Ramos (cell line): Measurements from ENCODE around the gene TTC28.

ENCODE experiments used
- in situ Hi-C: fragments of 300-500 bp; cut with MboI; formaldehyde crosslinking; loops from one replicate; pipeline ENCODE4 v1.14.3; 2022; ENCODE audit warnings: low sequenced_read_pairs; ENCODE audit not compliant: unreplicated experiment

Gene TTC28

DNA sequence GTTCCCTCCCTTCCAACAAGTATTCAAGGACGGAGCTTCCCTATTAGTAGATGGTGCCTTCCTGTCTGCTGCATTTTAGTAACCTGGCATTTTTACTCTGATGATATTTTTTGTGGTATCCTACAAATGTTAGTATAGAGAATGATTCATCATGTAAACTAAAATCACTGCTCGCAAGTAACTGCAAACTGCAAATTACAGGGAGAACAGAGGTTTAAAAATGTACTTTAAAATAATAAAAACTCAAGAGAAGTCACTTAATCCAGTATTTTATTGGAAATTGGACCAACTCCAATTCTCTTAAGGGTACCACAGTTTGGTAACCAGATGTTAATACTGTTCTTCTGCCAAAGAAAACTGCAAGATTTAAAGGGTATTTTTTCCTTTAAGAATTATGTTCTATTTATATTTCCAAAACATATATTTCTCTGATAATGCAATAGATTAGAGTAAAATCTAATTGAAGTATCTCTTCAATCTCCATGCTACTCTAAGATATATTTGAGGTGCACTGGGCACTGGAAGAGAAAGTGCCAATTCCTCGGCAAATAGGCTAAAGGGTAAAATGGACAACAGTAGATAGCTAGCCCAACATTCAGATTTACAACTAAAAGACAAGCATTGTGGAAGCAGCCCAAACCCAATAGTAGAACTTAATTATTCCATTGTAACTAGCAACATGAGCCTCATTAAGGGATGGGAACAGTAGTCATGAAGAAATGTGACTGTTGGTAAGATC lies 298.0 kb downstream of the TTC28 start:
- in situ Hi-C loops = no loop called here

- in situ Hi-C loops = no loop called here
Observed at GRCh38 chr22:28379951-28380350, 299.7 kb downstream of the TTC28 start.

DNA sequence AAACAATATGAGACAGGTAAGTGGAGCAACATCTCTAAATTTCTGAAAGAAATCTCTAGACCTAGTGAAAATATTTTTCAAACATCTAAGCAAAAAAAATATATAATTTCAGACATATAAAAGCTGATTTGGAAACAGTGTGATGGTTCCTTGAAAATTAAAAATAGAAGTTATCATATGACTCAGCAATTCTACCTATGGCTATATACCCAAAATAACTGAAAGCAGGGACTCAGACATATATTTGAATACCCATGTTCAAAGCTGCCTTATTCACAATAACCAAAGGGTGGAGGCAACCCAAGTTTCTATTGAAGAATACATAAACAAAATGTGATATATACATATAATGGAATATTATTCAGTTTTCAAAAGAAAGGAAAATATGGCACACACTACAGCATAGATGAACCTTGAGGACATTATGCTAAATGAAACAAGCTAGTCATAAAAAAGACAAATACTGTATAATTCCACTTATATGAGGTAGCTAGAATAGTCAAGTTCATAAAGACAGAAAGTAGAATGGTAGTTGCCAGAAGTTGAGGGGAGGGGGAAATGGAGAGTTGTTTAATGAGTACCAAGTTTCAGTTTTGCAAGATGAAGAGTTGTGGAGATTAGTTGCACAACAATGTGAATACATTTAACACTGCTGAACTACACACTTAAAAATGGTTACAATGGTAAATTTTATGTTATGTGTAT lies 300.4 kb downstream of the TTC28 start:
- in situ Hi-C loops = no loop called here

DNA sequence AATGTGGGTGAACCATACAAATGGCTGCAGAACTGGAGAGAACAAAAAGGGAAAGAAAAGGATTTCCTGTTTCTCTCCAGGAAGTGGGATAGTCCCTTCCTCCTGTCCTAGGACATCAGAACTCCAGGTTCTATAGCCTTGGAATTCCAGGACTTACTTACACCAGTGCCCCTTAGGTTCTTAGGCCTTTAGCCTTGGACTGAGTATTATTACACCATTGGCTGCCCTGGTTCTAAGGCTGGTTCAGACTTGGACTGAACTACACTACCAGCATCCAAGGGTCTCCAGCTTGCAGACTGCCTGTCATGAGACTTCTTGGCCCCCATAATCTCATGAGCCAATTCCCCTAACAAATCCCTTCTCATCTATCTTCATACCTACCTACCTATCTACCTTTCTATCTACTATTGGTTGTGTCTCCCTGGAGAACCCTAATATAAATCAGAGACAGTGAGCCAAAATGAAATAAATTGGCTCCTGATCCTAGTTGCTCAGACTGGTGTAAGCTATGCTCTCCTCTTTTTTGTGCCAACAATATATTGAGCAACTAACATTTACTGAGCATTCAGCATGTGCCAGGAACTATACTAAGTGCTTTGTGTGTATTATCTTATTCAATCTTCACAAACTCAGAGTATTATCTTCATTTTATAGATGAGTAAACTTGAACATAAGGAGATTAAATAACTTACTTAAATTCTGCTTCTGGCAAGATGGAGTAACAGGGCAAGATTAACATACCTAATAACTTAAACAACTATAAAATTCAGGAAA lies 303.7 kb downstream of the TTC28 start:
- in situ Hi-C loops = no loop called here

GRCh38 chr22:28373831-28374230 lies 305.8 kb downstream of the TTC28 start:
- in situ Hi-C loops = no loop called here

GRCh38 chr22:28369854-28370253 lies 309.8 kb downstream of the TTC28 start:
- in situ Hi-C loops = loop anchor here (10.0 kb wide), 1 partner anchor 65 kb away; no protein-coding TSS in a partner anchor

GRCh38 chr22:28366856-28367255 lies 312.8 kb downstream of the TTC28 start:
- in situ Hi-C loops = loop anchor here (10.0 kb wide), 1 partner anchor 62 kb away; no protein-coding TSS in a partner anchor

GRCh38 chr22:28365371-28365770 lies 314.3 kb downstream of the TTC28 start:
- in situ Hi-C loops = loop anchor here (10.0 kb wide), 1 partner anchor 61 kb away; no protein-coding TSS in a partner anchor

GRCh38 chr22:28364105-28364504 lies 315.5 kb downstream of the TTC28 start:
- in situ Hi-C loops = loop anchor here (10.0 kb wide), 1 partner anchor 59 kb away; no protein-coding TSS in a partner anchor

DNA sequence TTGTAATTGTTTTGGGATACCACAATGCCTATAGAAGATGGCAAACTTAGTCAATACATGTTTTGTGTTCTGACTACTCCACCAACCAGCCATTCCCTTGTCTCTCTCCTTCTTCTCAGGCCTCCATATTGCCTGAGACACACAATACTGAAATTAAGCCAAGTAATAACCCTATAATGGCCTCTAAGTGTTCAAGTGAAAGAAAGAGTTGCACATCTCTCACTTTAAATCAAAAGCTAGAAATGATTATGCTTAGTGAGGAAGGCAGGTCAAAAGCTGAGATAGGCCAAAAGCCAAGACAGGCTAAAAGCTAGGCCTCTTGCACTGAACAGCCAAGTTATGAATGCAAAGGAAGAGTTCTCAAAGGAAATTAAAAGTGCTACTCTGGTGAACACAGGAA lies 318.7 kb downstream of the TTC28 start:
- in situ Hi-C loops = loop anchor here (10.0 kb wide), 1 partner anchor 56 kb away; no protein-coding TSS in a partner anchor

GRCh38 chr22:28358312-28358711 lies 321.3 kb downstream of the TTC28 start:
- in situ Hi-C loops = no loop called here

- in situ Hi-C loops = no loop called here
Observed at GRCh38 chr22:28357193-28357592, 322.4 kb downstream of the TTC28 start.

DNA sequence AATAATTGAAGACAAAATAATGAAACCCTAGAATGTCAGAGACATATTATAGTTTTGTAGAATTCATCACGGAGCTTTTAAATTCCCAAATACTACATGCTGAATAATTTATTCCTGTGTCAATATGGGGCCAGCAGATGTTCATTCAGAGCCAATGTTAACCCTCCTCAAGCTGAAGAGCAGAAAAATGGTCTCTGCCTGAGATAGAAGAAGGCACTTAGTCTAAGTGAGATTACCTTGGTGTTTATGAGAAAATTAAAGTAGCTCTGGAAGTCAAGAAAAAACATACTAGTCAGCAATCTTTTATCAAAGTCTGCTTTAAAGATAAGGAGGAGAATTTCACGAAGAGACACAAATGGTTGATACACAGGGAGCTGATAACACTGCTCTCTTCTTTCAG lies 328.2 kb downstream of the TTC28 start:
- in situ Hi-C loops = no loop called here

GRCh38 chr22:28348613-28349609 lies 330.7 kb downstream of the TTC28 start:
- in situ Hi-C loops = no loop called here

DNA sequence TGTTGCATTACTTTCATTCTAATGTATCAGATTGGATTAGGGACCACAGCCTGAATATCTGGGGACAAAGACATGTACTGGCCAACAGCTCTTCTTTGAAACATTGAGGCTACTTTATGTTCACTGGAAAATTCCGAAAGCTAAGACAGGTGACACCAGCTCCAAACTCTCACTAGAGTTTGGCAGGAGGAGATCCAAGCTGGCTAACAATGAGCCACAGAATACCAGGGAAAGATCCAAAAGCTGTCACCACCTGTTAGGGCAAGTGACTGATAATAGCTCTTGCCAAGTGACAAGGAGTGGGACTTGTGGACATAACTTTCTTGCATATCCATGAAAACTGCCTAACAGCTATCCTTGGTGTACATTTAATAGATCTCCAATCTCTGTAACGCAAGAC lies 333.3 kb downstream of the TTC28 start:
- in situ Hi-C loops = no loop called here

GRCh38 chr22:28344918-28345703 lies 334.5 kb downstream of the TTC28 start:
- in situ Hi-C loops = no loop called here

DNA sequence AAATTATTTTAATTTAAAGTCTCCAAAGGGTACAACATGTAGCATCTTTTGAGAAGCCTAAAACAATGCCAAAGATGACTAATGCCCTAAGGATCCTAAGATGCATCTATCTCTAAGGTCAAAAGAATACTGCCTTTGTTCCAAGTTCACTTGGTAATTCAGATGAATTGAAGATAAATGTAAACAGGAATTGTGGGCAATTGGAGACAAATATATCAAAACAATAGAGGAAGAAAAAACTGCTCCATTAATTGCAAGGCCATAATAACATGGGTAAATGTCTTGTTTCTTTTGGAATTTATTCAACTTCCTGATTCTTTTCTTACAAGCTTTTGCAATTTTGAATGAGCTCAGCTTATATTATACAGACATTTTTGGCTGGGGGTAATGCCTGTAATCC lies 338.6 kb downstream of the TTC28 start:
- in situ Hi-C loops = no loop called here

DNA sequence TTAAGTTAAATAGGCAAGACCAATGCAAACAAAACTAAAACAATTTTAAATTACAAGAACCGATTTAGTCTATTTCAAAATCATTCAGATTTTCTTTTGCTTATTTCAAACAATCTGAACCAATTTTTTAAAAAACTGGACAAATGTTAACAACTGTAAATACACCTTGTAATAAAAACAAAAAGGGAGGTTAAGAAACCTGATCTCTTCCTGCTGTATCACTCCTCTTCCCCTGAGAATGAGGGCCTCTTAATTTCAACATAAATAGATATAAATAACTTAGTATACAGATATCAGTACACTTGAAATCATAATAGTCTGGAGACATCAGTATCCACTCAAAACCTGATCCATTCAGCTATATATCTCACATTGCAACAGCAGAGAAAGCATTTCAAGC lies 346.6 kb downstream of the TTC28 start:
- in situ Hi-C loops = no loop called here

DNA sequence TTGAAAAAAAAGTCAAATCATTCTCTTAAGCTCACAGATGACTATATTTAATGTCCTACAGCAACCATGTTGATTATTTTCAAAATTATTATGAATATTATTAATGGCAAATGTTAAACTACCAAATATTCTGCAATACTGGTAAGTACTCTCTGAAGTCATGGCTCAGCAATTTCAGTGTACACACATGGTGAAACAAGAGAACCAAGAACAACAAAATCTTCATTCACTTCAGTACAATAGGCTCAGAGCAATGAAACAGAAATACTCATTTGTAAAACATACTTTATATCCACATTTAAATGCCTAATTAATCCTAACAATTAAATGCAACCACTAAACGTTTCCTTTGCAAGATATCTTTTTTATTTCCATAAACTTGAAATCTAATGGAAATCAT lies 347.2 kb downstream of the TTC28 start:
- in situ Hi-C loops = no loop called here
